Stimulated activated CD4-positive, alpha-beta T cell treated with anti-CD3 and anti-CD28 coated beads, TNF-alpha, amount 100 ng/mL, for 48 hours (primary cell): ENCODE data around the gene ZNF331.
A peak's percentile ranks its signal among the peaks of the same experiment; 100 is the strongest.

Experiments
- DNase-seq, 3 donors: peaks; one replicate each; pipeline ENCODE4 v3.0.0-alpha.2; 2020; ENCODE audit warnings: low read depth in 3 of 3

ZNF331 gene

DNA sequence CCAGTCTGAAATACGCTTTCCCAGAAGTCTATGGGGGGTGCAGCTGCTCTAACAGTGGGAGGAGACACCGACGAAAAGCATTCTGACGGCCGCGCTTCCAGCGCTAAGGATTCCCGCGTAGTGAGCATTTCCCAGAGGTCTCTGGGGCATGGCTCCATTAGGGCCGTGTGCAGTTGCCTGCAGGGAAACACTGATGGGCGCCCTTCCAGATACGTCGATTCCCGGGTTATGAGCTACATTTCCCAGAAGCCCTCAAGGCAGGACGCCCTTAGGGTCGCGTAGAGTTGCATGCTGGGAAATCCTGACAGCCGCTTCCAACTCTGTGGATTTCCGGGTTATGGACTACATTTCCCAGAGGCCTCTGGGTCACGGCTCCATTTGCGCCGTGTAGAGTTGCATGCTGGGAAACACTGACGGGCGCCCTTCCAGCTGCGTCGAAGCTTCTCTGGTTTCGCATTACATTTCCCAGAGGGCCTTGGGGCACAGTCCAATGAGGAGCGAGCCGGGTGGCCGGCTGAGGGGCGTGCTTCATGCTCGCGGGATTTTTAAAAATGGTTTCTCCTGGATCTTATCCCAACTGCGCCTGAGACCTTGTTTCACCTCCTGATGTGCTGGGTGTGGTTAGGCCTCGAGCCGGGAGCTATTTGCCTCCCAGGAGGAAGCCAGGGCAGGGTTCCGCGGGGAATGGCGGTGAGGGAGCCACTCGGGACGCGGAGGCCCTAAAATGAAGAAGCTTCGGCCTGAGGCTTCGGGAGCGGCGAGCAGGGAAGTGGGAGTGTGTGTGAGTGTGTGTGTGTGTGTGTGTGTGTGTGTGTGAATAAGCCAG, 17.2 kb upstream of the ZNF331 start:
- DNase-seq = peak; percentile 71 to 82 (median 71)

DNA sequence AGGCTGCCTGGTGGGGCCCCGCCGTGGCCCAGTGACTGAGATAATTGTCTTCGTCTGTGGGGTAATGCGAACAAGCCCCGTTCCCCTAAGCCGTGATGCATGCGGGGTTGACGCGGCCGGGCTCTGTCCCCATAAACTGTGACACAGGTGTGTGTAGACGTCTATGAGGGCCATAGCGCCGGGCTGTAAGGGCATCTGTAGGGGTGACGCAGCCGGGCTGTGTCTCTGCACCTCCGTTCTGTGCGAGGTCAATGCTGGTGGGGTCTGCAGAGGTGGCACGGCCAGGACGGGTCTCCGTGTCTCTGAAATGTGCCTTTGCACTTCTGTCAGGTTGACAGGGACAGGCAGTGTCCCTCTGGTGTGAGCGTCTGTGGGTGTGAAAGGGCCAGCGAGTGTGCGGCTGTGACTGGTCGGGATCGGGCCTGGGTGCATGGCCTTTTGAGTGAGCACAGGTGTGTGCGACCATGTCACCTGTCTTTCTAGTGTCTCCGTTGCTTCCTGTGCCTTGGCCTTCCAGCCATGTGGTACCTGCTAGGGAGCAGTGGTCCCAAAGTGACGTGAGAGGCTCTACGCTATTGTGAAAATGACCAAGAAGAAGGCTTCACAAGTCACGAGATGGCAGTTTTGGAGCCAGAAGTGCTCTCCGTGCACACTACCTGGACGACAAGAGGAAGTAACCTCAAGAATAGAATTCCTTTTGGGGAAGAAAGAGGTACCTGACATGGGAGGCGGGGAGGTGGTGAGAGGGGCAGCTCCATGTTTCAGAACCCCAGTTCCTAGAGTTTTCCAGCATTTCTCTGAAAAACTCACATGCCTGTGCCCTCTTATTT, 16.4 kb upstream of the ZNF331 start:
- DNase-seq = no peak

DNA sequence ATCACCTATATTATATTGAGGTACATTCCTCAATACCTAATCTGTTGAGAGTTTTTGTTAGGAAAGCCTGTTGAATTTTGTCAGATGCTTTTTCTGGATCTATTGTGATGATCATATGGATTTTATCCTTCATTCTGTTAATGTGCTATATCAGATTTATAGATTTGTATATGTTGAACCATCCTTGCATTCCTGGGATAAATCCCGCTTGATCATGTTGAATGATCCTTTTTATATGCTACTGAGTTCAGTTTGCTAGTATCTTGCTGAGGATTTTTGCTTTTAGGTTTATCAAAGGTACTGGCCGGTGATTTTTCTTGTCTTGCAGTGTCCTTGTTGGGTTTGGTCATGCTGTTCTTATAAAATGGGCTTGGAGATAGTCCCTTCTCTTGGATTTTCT, 12.0 kb upstream of the ZNF331 start:
- DNase-seq = no peak

DNA sequence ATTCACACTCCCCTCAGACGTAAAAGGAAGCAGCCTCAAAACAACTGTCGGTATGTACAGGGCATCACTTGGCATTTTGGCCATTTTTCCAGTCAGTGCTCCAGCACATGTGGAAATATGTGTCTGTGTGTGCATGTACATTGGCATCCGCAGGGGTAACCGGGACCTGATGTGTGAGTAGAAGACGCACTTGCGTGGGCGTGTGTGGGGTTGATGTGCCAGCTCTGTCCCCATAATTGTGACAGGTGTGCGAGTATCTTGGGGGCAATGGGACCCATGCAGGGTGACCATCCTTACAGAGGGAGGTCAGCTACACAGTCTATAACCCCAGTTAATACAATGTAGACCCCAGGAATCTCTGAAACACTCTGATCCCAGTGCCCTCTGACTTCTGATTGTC, 7.3 kb upstream of the ZNF331 start:
- DNase-seq = no peak

DNA sequence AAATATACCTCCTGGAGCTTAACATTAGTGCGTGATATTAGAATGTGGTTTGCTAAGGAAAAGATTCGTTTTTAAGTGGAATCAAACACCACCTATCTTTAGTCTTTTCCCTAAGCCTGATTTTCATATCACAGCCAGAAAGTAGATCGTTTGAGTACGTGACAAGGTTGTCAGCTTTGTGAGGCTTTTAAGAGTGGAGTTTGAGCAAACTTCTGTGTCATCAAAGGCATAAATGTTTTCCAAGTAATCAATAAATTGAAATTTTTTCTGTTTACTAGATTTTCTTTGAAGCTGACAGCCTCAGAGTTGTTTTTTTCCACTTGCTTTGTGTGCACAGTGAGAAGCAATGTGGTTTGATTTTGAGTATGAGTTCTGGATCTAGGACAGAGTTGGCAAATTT, 6.5 kb upstream of the ZNF331 start:
- no peak for DNase-seq

DNA sequence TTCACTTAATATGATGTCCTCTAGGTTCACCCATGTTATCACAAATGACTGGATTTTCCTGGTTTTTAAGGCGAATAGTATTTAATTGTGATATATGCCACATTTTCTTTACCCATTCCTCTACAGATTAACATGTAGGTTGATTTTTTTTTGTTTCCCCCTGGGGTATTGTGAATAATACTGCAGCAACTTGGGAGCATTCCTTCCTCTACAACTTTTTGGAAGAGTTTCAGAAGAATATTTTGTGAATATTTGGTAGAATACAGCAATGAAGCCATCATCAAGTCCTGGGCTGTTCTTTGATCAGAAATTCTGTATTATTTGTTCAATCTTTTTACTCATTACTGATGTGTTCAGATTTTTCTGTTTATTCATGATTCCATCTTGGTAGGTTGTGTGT, 5.6 kb upstream of the ZNF331 start:
- DNase-seq = no peak

DNA sequence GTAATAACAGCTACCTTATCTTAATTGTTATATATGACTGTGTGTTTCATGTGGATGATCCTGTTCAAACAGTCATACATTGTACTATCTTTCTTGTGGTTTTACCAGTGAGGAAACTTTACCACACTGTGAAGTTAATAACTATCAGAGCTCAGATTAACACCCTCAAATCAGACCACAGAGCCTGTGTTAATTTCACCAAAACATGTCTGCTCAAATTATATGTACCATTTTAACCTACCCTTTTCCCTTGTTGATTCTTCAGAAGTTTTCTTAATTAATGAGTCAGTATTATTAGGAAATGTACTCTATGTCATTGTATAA, 1.8 kb upstream of the ZNF331 start:
- no peak for DNase-seq

DNA sequence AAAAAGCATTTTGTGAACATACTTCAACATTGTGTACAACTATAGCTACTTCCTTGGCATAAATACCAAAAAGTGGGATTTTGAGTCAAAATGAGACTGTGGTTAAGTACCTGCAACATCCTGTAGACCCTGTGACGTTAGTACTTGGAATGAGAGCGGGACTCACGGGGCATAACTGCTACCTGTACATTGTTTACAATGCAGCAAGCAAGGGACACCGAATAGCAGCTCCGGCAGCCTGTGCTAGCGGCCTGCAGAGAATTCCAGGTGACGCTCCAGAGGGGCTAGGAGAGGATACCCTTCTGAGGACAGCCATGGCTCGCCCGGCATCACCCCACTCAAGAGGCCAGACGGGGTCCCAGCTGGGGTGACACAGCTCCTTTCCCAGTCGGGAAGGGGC, 824 bp upstream of the ZNF331 start:
- DNase-seq = no peak

DNA sequence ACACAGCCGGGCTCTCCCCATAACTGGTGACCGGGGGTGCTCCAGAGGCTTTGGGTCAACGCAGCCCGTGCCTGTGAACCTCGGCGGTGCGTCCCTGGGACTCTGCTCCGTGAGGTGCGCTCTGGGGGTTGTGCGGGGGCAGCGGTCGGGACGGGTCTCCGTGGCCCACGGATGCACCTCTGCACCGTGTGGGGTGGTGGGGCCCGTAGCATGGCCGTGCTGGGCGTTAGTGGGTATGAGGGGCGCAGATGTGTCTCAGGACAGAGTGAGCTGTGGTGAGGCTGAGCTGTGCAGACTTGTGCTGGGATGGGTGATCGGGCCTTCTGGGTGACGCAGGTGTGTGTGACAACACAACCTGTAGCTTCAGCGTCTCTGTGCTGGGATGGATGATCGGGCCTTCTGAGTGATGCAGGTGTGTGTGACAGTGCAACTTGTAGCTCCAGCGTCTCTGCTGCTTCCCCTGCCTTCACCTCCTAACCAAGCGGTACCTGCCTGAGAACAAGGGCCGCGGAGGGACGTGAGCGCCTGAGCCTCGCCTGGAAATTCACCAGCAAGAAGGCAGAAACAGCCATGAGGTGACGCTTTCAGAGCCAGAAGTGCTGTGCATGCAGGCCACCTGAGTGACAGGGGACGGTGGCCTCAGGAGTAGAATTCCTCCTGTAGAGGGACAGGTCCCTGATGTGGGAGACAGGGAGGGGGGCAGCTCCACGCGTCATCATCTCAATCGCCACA, 599 bp downstream of the ZNF331 start:
- DNase-seq = no peak

DNA sequence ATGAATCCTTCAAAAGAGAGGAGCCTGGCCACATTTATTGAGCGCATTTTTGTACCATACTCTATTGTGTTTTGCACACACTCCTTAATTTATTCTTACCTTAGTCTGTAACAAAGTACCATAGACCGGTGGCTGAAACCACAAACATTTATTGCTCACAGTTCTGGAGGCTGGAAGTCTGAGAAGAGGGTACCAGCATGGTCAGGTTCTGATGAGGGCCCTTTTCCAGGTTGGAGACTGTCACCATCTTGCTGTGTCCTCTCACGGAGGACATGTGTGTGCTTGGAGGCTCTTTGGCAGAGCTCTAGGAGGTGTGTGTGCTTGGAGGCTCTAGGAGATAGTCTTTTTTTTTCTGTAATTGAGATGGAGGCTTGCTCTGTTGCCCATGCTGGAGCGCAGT, 2.1 kb downstream of the ZNF331 start:
- no peak for DNase-seq

DNA sequence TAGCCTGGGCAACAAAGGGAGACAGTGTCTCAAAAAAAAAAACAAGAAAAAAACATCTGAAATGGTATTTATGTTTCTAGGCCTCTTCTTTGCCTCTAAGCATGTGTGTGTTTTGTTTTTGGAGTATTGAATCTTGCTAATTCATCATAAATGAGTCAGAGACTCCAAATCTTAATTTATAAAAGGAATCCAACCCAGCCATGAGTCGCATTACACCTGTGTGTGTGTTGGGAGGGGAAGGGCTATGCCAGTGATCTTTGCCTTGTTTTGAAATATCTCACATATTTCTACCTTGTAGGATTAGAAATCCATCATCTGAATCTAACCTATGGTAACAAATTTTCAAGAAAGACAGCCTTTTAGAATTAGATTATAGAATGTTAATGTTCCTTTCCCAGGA, 4.0 kb downstream of the ZNF331 start:
- no peak for DNase-seq

DNA sequence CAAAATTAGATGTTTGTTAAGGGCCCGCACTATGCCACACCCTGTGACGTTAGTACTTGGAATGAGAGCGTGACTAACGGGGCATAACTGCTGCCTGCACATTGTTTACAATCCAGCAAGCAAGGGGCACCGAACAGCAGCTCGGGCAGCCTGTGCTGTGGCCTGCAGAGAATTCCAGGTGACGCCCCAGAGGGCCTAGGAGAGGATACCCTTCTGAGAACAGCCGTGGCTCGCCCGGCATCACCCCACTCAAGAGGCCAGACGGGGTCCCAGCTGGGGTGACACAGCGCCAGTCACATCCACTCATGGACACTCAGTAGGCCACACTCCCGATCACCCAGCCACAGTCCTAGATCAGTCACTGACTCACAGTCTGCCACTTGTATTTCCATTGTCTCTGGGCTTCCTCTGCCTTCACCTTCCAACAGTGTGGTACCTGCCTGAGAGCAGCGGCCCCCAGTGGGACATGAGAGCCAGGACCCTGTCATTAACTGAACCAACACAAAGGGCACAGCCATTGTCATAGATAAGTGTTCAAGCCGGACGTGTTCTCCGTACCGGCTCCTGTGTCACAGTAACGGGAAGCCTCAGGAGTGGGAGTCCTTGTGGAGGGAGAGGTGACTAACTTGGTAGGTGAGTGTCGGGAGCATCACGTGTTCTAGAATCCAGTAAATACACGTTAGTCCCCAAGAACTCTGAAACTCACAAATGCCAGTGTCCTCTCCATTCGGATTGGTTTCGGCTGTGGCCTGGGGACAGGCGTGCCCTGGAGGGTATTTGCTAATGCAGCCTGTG, 7.5 kb downstream of the ZNF331 start:
- DNase-seq = no peak

DNA sequence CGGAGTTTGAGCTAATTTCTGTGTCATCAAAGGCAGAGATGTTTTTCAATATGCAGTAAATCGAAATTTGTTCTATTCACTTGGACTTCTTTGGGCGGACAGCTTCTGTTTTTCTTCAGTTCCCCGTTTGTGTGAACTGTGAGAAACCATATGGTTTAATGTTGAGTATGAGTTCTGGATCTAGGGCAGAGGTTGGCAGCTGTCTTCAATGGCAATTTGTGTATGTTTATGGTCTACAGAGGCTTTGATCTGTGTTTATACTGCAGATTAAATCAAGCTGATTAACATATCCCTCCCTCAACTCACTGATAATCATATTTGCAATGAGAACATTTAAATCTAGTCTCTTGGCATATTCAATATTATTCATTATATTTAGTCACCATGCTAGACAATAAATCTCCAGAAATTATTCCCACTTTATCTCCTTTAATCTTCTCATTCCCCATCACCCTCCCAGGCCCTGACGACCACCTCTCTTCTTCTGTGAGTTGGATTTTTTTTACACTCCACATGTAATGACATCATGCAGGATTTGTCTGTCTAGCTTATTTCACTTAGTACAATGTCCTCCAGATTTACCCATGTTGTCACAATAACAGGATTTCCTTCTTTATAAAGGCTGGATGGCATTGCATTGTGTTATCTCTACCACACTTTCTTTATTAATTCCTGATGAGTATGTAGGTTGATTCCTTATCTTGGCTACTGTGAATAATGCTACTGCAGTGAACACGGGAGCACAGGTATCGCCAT, 9.0 kb downstream of the ZNF331 start:
- DNase-seq = no peak

DNA sequence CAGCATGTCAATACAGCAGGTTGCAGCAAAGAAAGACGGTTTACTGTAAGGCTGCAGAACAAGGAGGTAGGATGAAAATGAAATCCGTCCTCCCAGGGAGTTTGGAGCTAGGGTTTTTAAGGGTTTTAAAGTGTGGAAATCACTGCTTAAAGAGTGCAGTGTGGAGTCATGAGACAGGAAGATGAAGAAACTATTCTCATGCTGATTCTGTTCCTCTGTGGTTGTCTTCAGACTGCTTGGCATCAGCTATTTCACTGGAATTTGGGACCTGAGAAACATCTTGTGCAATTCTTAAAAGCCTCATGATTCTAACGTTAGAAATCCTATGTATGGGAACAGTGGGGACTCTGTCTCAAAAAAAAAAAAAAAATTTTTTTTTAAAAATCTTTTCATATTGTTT, 11.4 kb downstream of the ZNF331 start:
- DNase-seq = no peak

DNA sequence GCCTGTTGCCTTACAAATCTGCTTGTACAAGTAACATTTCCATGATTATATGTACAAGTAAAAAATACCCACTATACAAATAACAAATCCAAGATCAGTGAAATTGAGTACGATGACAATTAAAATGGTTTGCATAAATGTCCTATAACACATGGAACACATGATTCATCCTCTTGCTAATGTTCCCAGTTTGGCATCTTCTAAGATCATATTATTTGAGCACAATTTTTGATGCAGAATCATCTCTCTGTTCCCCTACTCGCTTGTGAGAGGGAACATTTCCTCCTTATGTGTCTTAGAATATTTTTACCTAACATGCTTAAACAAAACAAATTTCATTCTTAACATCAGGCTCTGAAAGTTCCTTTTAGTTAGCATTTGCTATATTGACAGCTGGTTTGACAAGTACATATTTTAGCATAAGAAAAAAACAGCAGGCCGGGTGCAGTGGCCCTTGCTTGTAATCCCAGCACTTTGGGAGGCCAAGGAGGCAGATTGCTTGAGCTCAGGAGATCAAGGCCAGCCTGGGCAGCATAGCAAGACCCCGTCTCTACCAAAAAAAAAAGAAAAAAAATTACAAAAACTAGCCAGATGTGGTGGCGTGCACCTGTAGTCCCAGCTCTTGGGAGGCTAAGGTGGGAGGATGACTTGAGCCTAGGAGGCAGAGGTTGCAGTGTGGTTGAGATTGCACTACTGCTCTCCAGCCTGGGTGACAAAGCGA, 14.2 kb downstream of the ZNF331 start:
- no peak for DNase-seq

DNA sequence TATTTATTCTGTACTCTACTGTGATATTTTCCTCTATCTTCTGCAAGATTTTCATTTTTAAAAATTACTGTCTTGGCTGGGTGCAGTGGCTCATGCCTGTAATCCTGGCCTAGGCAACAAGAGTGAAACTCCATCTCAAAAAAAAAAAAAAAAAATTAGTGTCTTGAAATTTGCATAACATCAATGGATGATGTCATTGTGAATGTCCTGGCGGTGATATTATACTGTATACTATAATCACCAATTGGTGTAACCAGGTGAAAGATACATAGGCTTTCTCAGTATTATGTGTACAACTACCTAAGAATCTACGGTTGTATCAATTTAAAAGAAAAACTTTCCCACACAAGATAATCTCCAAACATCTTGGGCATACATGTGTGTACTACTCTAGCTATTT, 15.2 kb downstream of the ZNF331 start:
- no peak for DNase-seq

DNA sequence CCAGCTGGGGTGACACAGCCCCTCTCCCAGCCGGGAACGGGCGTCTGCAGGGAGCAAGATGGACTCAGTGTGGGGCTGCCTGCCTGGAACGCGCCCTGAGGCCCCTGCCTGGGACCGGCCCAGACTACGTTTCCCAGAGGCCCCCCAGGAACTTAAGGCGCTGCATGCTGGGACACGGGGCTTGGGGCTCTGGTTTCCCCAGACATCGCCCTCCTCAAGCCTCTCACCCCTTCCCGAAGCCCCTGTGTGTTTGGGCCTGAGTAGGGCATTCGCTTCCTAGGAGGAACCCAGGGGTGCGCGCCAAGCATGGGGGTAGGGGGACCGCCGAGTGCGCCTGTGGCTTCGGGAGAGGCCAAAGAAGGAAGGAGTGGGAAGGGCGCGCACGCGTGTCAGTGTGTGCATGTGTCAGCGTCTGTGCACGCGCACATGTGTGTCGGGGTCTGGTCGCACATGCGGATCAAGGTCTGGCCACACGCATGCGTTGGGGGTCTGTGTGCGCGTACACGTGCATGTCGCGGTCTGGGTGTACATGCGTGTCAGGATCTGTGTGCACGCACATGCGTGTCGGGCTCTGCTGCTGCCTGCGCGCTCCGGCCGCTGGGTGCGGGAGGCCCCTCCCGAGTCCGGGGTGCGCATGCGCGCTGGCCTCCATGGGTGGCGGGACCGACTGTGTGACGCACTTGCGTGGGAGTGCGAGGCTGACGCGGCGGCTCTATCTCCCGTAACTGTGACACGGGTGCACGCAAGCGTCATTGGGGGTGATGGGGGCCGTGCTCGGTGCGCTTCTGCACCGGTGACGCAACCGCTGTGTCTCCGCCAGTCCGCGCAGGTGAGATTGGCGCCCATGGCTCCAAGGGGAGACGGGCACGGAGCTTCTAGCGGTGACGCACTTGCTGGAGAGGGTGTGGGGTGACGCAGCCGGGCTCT, 16.2 kb downstream of the ZNF331 start:
- peak; percentile 75 to 84 (median 83) for DNase-seq

DNA sequence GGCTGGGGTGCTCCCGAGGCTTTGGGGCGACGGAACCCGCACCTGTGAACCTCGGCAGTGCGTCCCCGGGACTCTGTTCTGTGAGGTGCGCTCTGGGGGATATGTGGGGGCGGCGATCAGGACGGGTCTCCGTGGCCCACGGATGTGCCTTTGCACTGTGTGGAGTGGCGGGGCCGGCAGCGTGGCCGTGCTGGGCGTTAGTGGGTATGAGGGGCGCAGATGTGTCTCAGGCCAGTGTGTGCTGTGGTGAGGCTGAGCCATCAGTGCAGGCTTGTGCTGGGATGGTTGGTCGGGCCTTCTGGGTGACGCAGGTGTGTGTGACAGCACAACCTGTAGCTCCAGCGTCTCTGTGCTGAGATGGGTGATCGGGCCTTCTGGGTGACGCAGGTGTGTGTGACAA, 16.9 kb downstream of the ZNF331 start:
- DNase-seq = no peak

DNA sequence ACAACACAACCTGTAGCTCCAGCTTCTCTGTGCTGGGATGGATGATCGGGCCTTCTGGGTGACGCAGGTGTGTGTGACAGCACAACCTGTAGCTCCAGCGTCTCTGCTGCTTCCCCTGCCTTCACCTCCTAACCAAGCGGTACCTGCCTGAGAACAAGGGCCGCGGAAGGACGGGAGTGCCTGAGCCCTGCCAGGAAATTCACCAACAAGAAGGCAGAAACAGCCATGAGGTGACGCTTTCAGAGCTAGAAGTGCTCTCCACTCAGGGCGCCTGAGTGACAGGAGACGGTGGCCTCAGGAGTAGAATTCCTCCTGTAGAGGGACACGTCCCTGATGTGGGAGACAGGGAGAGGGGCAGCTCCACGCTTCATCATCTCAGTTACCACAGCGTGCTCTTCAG, 17.4 kb downstream of the ZNF331 start:
- DNase-seq = no peak
